Psoas muscle (tissue), 8 donors: ENCODE results near the gene TRIM72. TPM values are rescaled to one million over a fixed set of nuclear protein-coding genes. Genes with fewer than 3 reads are reported as not detected.
A peak's percentile ranks its signal among the peaks of the same experiment; 100 is the strongest.

ENCODE experiments used
- ATAC-seq, 4 donors: fragments of 200-7000 bp; cut with Tn5 transposase; one replicate each; pipeline ENCODE4 v1.9.1; 2020; ENCODE audit warnings: moderate library complexity in 3 of 4, mild to moderate bottlenecking in 2 of 4
- DNase-seq, 2 donors: peaks; one replicate each; pipeline ENCODE4 v3.0.0-alpha.2; 2020
- H3K27ac ChIP-seq: fragments of 200-600 bp; one replicate; pipeline ENCODE4 v1.8.0; 2022
- H3K27me3 ChIP-seq, 3 donors: fragments of 200-600 bp in 1 of 3; one replicate each; pipeline versions ENCODE4 v1.6.1 to v1.8.0; 2013 to 2022; ENCODE audit warnings: low read length in 2 of 3, mild to moderate bottlenecking in 2 of 3, moderate library complexity in 1 of 3; ENCODE audit not compliant: insufficient read depth in 3 of 3
- H3K36me3 ChIP-seq, 2 donors: fragments of 200-600 bp in 1 of 2; one replicate each; pipeline versions ENCODE4 v1.6.1 to v1.8.0; 2013 to 2022; ENCODE audit warnings: low read depth in 1 of 2, mild to moderate bottlenecking in 1 of 2, moderate library complexity in 1 of 2; ENCODE audit not compliant: insufficient read depth in 1 of 2
- H3K4me1 ChIP-seq: fragments of 200-600 bp; one replicate; pipeline ENCODE4 v1.8.0; 2022
- H3K4me3 ChIP-seq: fragments of 200-600 bp; one replicate; pipeline ENCODE4 v1.8.0; 2022; ENCODE audit warnings: mild to moderate bottlenecking
- H3K9me3 ChIP-seq: fragments of 200-600 bp; one replicate; pipeline ENCODE4 v1.8.0; 2022
- CTCF ChIP-seq: fragments of 200-600 bp; IDR thresholded peaks from one replicate; pipeline ENCODE4 v1.8.0; 2022; ENCODE audit warnings: antibody characterized with exemption
- WGBS, 3 donors: extraction: QIAGEN DNeasy Blood & Tissue Kit; methylation state at CpG; one replicate each; pipeline versions ENCODE4 v1.1.6 to v1.1.7; 2013; 5-methylcytosine and 5-hydroxymethylcytosine counted together
- intact Hi-C, 2 donors: fragments of 100-400 bp; cut with DNase I; formaldehyde crosslinking; loops; one replicate each; pipeline versions ENCODE4 v1.11.0 to v1.14.2; 2022
- polyA plus RNA-seq, 3 donors: library from polyadenylated mRNA; stranded (reverse); fragments of 200-250 nt; gene quantifications; one replicate each; pipeline ENCODE4 v1.2.3, GENCODE V29; 2013
- total RNA-seq, 4 donors: library from RNA; stranded (reverse); fragmentation: NEBNext Ultra II Directional in 2 of 4; extraction: Animal tissue kit (Norgen Biotek cat#: 25700) in 2 of 4; gene quantifications; one replicate each; pipeline versions ENCODE4 v1.2.1 to v1.2.4, GENCODE V29; 2021 to 2023
- donor health status: healthy with polysubstance abuse.
- donor health status: DM: no; HTN: no; CAD: no; lungs with moderate emphysema.
- donor health status: Bipolar disorder and iron deficiency.
- donor health status: healthy.
- donor health status: DM: yes; HTN: yes; CAD: no.
- donor health status: DM: no; HTN: no; CAD: no.
- donor health status: DM: no; HTN: no; CAD: no.
- donor health status: DM: yes; HTN: yes; CAD: no.

The TRIM72 gene
- total and polyA plus RNA-seq, 7 donors: 62.9 to 236 (median 155) TPM

- H3K4me1 ChIP-seq: no peaks in the 10 kb centered on the region
- ATAC-seq (no peak), DNase-seq (no peak)
- no peaks in the 10 kb centered on the region for H3K36me3 ChIP-seq
- H3K4me3 ChIP-seq: no peak overlapping the region
- H3K9me3 ChIP-seq: no peaks in the 10 kb centered on the region
- no peak overlapping the region for H3K27ac ChIP-seq
- WGBS, 3 donors: 63 to 72% (median 69%) methylated on average over 8 of the region's 8 CpGs
- no peak for TF ChIP-seq CTCF
- H3K27me3 ChIP-seq: no peaks in the 10 kb centered on the region
- intact Hi-C loops: no loop called here
Measured at GRCh38 chr16:31256466-31256865, 42.5 kb downstream of the TRIM72 start.

DNA sequence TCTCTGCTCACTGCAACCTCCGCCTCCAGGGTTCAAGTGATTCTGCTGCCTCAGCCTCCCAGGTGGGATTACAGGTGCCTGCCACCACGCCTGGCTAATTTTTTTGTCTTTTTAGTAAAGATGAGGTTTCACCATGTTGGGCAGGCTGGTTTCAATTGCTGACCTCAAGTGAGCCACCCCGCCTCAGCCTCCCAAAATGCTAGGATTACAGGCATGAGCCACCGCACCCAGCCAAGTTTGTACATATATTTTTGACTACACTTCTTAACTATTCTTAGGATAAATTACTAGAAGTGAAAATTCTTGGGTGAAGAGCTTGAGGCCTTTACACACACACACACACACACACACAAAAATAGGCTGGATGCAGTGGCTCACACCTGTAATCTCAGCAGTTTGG lies 44.4 kb downstream of the TRIM72 start:
- H3K27me3 ChIP-seq: no peaks in the 10 kb centered on the region
- no peaks in the 10 kb centered on the region for H3K36me3 ChIP-seq
- 81 to 89% (median 88%) methylated on average over 4 of the region's 4 CpGs for WGBS, 3 donors
- no peak for TF ChIP-seq CTCF
- DNase-seq (no peak), ATAC-seq (no peak)
- H3K27ac ChIP-seq: no peak overlapping the region
- H3K4me1 ChIP-seq: no peaks in the 10 kb centered on the region
- intact Hi-C loops: no loop called here
- no peak overlapping the region for H3K4me3 ChIP-seq
- H3K9me3 ChIP-seq: no peaks in the 10 kb centered on the region

GRCh38 chr16:31260136-31260931 lies 46.4 kb downstream of the TRIM72 start:
- H3K27ac ChIP-seq: no peak overlapping the region
- H3K4me1 ChIP-seq: no peaks in the 10 kb centered on the region
- H3K9me3 ChIP-seq: no peaks in the 10 kb centered on the region
- ATAC-seq (no peak), DNase-seq (no peak)
- H3K27me3 ChIP-seq: no peaks in the 10 kb centered on the region
- no peaks in the 10 kb centered on the region for H3K36me3 ChIP-seq
- intact Hi-C loops: no loop called here
- no peak for TF ChIP-seq CTCF
- 69 to 81% (median 69%) methylated on average over 14 of the region's 14 CpGs for WGBS, 3 donors
- H3K4me3 ChIP-seq: peak overlapping the region; percentile 29

DNA sequence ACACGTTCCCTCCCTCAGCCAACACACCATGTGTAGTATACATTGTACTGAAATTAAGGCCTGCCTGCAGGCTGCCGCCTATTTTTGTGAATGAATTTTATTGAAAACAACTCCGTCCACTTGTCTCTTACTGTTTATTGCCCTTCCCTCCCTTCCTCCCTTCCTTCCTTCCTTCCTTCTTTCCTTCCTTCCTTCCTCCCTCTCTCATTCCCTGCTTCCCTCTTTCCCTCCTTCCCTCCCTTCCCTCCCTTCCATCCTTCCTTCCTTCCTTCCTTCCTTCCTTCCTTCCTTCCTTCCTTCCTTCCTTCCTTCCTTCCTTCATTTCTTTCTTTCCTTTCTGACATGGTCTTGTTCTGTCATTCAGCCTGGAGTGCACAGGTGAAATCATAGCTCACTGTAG lies 48.2 kb downstream of the TRIM72 start:
- H3K27ac ChIP-seq: no peak overlapping the region

More for the DNA sequence above, 48.2 kb downstream of the TRIM72 start:
- intact Hi-C loops: no loop called here
- no peak for TF ChIP-seq CTCF
- no peaks in the 10 kb centered on the region for H3K27me3 ChIP-seq
- no peak overlapping the region for H3K4me3 ChIP-seq
- WGBS, 3 donors: 74 to 83% (median 78%) methylated on average over 3 of the region's 3 CpGs
- DNase-seq: no peak
- H3K4me1 ChIP-seq: no peaks in the 10 kb centered on the region
- no peak for ATAC-seq
- H3K36me3 ChIP-seq: no peaks in the 10 kb centered on the region
- no peaks in the 10 kb centered on the region for H3K9me3 ChIP-seq
